Measurements from ENCODE around the gene TNIK.

DNA sequence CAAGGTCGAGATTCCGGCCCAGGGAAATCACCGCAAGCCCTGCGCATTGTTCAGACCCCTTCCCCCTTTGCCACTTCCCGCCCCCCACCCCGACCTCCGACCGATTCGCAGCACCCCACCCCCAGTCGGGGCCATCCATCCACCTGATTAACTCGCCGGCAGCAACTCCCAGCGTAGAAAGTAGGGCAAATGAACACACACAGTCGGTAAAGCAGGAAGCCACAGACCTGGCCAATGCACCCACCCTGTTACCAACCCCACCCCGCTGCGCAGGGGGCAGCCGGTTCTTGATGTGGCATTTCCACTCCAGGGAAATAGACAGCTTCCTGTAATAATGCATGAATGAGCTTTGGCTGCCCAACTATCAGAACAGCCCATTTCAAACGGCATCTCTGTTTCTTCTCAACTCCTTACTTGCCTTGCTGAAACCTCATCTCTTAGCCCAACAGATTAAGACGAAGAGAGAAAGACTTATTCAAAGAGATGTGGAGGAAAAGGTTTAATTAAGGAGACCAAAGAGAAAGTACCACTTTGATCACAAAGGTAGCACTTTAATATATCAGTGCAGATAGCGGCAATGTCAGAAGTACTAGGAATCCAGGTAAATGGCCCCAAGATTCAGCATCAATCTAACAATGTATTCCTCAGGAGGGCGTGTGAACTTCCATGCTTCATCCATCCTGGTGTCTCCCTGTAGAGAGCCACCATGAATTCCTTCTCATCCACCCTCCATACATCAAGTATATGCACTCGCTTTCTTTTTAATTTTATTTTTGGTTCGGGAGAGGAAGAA lies 1.9 kb downstream of the TNIK start:
- TF ChIP-seq, protein P1, sequence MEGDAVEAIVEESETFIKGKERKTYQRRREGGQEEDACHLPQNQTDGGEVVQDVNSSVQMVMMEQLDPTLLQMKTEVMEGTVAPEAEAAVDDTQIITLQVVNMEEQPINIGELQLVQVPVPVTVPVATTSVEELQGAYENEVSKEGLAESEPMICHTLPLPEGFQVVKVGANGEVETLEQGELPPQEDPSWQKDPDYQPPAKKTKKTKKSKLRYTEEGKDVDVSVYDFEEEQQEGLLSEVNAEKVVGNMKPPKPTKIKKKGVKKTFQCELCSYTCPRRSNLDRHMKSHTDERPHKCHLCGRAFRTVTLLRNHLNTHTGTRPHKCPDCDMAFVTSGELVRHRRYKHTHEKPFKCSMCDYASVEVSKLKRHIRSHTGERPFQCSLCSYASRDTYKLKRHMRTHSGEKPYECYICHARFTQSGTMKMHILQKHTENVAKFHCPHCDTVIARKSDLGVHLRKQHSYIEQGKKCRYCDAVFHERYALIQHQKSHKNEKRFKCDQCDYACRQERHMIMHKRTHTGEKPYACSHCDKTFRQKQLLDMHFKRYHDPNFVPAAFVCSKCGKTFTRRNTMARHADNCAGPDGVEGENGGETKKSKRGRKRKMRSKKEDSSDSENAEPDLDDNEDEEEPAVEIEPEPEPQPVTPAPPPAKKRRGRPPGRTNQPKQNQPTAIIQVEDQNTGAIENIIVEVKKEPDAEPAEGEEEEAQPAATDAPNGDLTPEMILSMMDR (IDR thresholded peaks at IDR 0.05) = no peak
- TF ChIP-seq POLR2AphosphoS5 (IDR thresholded peaks at IDR 0.05) = no peak

Measured in stomach (tissue), 4 donors.